ENCODE results near the gene KBTBD4. TPM values are rescaled to one million over a fixed set of nuclear protein-coding genes. Genes with fewer than 3 reads are reported as not detected.
"Not testable (repeated sequence)": the region's sequence is repeated elsewhere in the genome, so short reads cannot be mapped to it uniquely, and the experiment has no call there.

KBTBD4 gene
- polyA plus RNA-seq, 1 experiment: 25.5 TPM

- no peaks in the 10 kb centered on the region for H3K36me3 ChIP-seq (ENCODE audit: control insufficient read depth, insufficient read depth, low read length)
Observed at GRCh38 chr11:47532597-47533213, 46.1 kb downstream of the KBTBD4 start.

GRCh38 chr11:47531666-47532065, 47.1 kb downstream of the KBTBD4 start:
- H3K4me3 ChIP-seq (ENCODE audit: low read depth, low read length): no peak overlapping the region
- TF ChIP-seq, protein P1, sequence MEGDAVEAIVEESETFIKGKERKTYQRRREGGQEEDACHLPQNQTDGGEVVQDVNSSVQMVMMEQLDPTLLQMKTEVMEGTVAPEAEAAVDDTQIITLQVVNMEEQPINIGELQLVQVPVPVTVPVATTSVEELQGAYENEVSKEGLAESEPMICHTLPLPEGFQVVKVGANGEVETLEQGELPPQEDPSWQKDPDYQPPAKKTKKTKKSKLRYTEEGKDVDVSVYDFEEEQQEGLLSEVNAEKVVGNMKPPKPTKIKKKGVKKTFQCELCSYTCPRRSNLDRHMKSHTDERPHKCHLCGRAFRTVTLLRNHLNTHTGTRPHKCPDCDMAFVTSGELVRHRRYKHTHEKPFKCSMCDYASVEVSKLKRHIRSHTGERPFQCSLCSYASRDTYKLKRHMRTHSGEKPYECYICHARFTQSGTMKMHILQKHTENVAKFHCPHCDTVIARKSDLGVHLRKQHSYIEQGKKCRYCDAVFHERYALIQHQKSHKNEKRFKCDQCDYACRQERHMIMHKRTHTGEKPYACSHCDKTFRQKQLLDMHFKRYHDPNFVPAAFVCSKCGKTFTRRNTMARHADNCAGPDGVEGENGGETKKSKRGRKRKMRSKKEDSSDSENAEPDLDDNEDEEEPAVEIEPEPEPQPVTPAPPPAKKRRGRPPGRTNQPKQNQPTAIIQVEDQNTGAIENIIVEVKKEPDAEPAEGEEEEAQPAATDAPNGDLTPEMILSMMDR (IDR thresholded peaks at IDR 0.05; ENCODE audit: insufficient read depth, low read depth, low read length): no peak
- POLR2A ChIA-PET: interaction anchor here (0.6 kb wide), 1 partner anchor 39 kb away, joined by 3 read pairs; no protein-coding TSS in a partner anchor
- H3K27me3 ChIP-seq (ENCODE audit: control insufficient read depth, insufficient read depth, low read length): no peaks in the 10 kb centered on the region
- no peak for DNase-seq (ENCODE audit: low read depth)
- CTCF ChIA-PET: interaction anchor here (0.7 kb wide), 1 partner anchor 27 kb away, joined by 3 read pairs; no protein-coding TSS in a partner anchor
- H3K36me3 ChIP-seq (ENCODE audit: control insufficient read depth, insufficient read depth, low read length): no peaks in the 10 kb centered on the region

More at GRCh38 chr11:47532597-47533213, 46.1 kb downstream of the KBTBD4 start:
- ChIA-PET POLR2A (no interaction called here), CTCF (interaction anchor here (1.6 kb wide), 1 partner anchor 20 kb away, joined by 5 read pairs; no protein-coding TSS in a partner anchor)
- TF ChIP-seq, protein P1 (IDR thresholded peaks at IDR 0.05; ENCODE audit: insufficient read depth, low read depth, low read length): no peak
- no peak overlapping the region for H3K4me3 ChIP-seq (ENCODE audit: low read depth, low read length)
- H3K27me3 ChIP-seq (ENCODE audit: control insufficient read depth, insufficient read depth, low read length): no peaks in the 10 kb centered on the region
- DNase-seq (ENCODE audit: low read depth): no peak

GRCh38 chr11:47530721-47531120, 48.0 kb downstream of the KBTBD4 start:
- POLR2A ChIA-PET: interaction anchor here (0.6 kb wide), 1 partner anchor 26 kb away, joined by 3 read pairs; no protein-coding TSS in a partner anchor
- DNase-seq (ENCODE audit: low read depth); CTCF ChIA-PET: not testable (repeated sequence)

GRCh38 chr11:47529951-47530350, 48.8 kb downstream of the KBTBD4 start:
- Histone ChIP-seq H3K36me3 (ENCODE audit: control insufficient read depth, insufficient read depth, low read length) (no peaks in the 10 kb centered on the region), H3K4me3 (ENCODE audit: low read depth, low read length) (no peak overlapping the region), H3K27me3 (ENCODE audit: control insufficient read depth, insufficient read depth, low read length) (no peaks in the 10 kb centered on the region)
- no peak for DNase-seq (ENCODE audit: low read depth)
- CTCF ChIA-PET: no interaction called here
- TF ChIP-seq, protein P1 (IDR thresholded peaks at IDR 0.05; ENCODE audit: insufficient read depth, low read depth, low read length): no peak
- POLR2A ChIA-PET: no interaction called here

More at GRCh38 chr11:47530721-47531120, 48.0 kb downstream of the KBTBD4 start:
- H3K4me3 ChIP-seq (ENCODE audit: low read depth, low read length); H3K36me3 ChIP-seq (ENCODE audit: control insufficient read depth, insufficient read depth, low read length); H3K27me3 ChIP-seq (ENCODE audit: control insufficient read depth, insufficient read depth, low read length): not testable (repeated sequence)

DNA sequence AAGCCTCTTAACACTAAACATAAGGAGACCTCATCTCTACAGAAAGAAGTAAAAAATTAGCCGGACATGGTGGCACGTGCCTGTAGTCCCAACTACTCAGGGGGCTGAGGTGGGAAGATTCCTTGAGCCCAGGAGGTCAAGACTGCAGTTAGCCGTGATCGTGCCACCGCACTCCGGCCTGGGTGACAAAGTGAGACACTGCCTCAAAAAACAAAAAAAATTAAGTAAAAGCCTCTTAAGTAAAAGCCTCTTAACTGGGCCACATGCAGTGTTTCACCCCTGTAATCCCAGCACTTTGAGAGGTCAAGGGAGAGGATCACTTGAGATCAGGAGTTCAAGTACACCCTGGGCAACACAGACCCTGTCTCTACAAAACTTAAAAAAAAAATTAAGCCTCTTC, 51.6 kb downstream of the KBTBD4 start:
- H3K27me3 ChIP-seq (ENCODE audit: control insufficient read depth, insufficient read depth, low read length): no peaks in the 10 kb centered on the region
- H3K36me3 ChIP-seq (ENCODE audit: control insufficient read depth, insufficient read depth, low read length): no peaks in the 10 kb centered on the region
- H3K4me3 ChIP-seq (ENCODE audit: low read depth, low read length): no peak overlapping the region
- no peak for DNase-seq (ENCODE audit: low read depth)
- CTCF ChIA-PET: no interaction called here
- POLR2A ChIA-PET: no interaction called here
- TF ChIP-seq, protein P1 (IDR thresholded peaks at IDR 0.05; ENCODE audit: insufficient read depth, low read depth, low read length): no peak

- H3K4me3 ChIP-seq (ENCODE audit: low read depth, low read length); POLR2A ChIA-PET; H3K36me3 ChIP-seq (ENCODE audit: control insufficient read depth, insufficient read depth, low read length); H3K27me3 ChIP-seq (ENCODE audit: control insufficient read depth, insufficient read depth, low read length); DNase-seq (ENCODE audit: low read depth): not testable (repeated sequence)
- CTCF ChIA-PET: interaction anchor here (1.7 kb wide), 1 partner anchor 14 kb away, joined by 5 read pairs; no protein-coding TSS in a partner anchor
Observed at GRCh38 chr11:47526032-47526431, 52.7 kb downstream of the KBTBD4 start.
